GM12878 (cell line): ENCODE measurements around the gene RAB3C. TPM values are rescaled to one million over a fixed set of nuclear protein-coding genes. Genes with fewer than 3 reads are reported as not detected.

Source experiments
- CHD4 ChIP-seq: fragments of 200-600 bp; sonication (generic); IDR thresholded peaks from 2 replicates; pipeline ENCODE4 v1.6.1; 2016; ENCODE audit warnings: mild to moderate bottlenecking
- DPF2 ChIP-seq: fragments of 450-650 bp; IDR thresholded peaks from 2 replicates; pipeline ENCODE4 v1.6.1; 2017; ENCODE audit warnings: mild to moderate bottlenecking
- E2F8 ChIP-seq: fragments of 450-650 bp; IDR thresholded peaks from 2 replicates; pipeline ENCODE4 v1.6.1; 2018; ENCODE audit warnings: mild to moderate bottlenecking, low read depth, moderate library complexity; ENCODE audit not compliant: partially characterized antibody
- EGR1 ChIP-seq, 2 experiments: IDR thresholded peaks; 1 replicate in 1 of 2; 2 replicates in 1 of 2; pipeline ENCODE4 v1.6.1; 2011 to 2012; ENCODE audit warnings: low read depth in 2 of 2, low read length in 2 of 2, borderline replicate concordance in 1 of 2, mild to moderate bottlenecking in 1 of 2, moderate library complexity in 1 of 2
- ELK1 ChIP-seq: IDR thresholded peaks from 2 replicates; pipeline ENCODE4 v1.6.1; 2012; ENCODE audit warnings: low read depth, low read length, improper control_type of control experiment
- FOXK2 ChIP-seq: fragments of 450-650 bp; IDR thresholded peaks from 2 replicates; pipeline ENCODE4 v1.6.1; 2017; ENCODE audit warnings: mild to moderate bottlenecking, moderate library complexity
- MTA2 ChIP-seq: fragments of 450-650 bp; IDR thresholded peaks from 2 replicates; pipeline ENCODE4 v1.6.1; 2016; ENCODE audit warnings: low read depth, mild to moderate bottlenecking, moderate library complexity
- NBN ChIP-seq: fragments of 450-650 bp; IDR thresholded peaks from 2 replicates; pipeline ENCODE4 v1.6.1; 2016
- NFYB ChIP-seq: IDR thresholded peaks from 2 replicates; pipeline ENCODE4 v1.6.1; 2011; ENCODE audit warnings: low read depth, mild to moderate bottlenecking, low read length, improper control_type of control experiment, moderate library complexity; ENCODE audit not compliant: insufficient read depth
- POLR2A ChIP-seq: IDR thresholded peaks from 2 replicates; pipeline ENCODE4 v1.6.1; 2011; ENCODE audit warnings: low read depth, mild to moderate bottlenecking, low read length
- SIX5 ChIP-seq: IDR thresholded peaks from 2 replicates; pipeline ENCODE4 v1.6.1; 2011; ENCODE audit warnings: mild to moderate bottlenecking, low read depth, low read length, moderate library complexity; ENCODE audit not compliant: severe bottlenecking
- TBL1XR1 ChIP-seq: IDR thresholded peaks from 2 replicates; pipeline ENCODE4 v1.6.1; 2012; ENCODE audit warnings: low read depth, low read length, improper control_type of control experiment
- YBX1 ChIP-seq: fragments of 450-650 bp; IDR thresholded peaks from 2 replicates; pipeline ENCODE4 v1.6.1; 2016; ENCODE audit warnings: antibody characterized with exemption
- ZBED1 ChIP-seq: IDR thresholded peaks from 2 replicates; pipeline ENCODE4 v1.6.1; 2016; ENCODE audit warnings: borderline replicate concordance
- ZBTB33 ChIP-seq: fragments of 450-650 bp; IDR thresholded peaks from 2 replicates; pipeline ENCODE4 v1.6.1; 2017; ENCODE audit warnings: mild to moderate bottlenecking
- ZZZ3 ChIP-seq: IDR thresholded peaks from 2 replicates; pipeline ENCODE4 v1.6.1; 2011; ENCODE audit warnings: low read depth; ENCODE audit not compliant: control insufficient read depth, insufficient read length
- polyA plus RNA-seq, 11 experiments: library from polyadenylated mRNA; depleted of rRNA in 4 of 11; unstranded in 6 of 11; stranded (reverse) in 5 of 11; fragments of >200 nt; fragmentation: Nextera tagmentation in 4 of 11; fragmentation: Illumina TruSeq in 1 of 11; extraction: Ambion mirVana in 4 of 11; extraction: Trizol in 1 of 11; gene quantifications; 1 replicate in 1 of 11; 2 replicates in 10 of 11; pipeline versions ENCODE4 v1.2.1 to v1.2.3, GENCODE V29; 2011 to 2016; ENCODE audit warnings: inconsistent platforms in 2 of 11, missing spikeins in 2 of 11, low read depth in 1 of 11
- total RNA-seq, 4 experiments: library from RNA; depleted of rRNA in 3 of 4; stranded (reverse); fragments of >200 nt in 3 of 4; fragmentation: Illumina TruSeq in 1 of 4; extraction: Trizol in 1 of 4; gene quantifications; 2 replicates each; pipeline versions ENCODE4 v1.2.1 to v1.2.3, GENCODE V29; 2013 to 2021
- TF ChIP-seq, protein P1 (sequence below): IDR thresholded peaks from 2 replicates; pipeline ENCODE4 v1.6.1; 2011; ENCODE audit warnings: low read depth, mild to moderate bottlenecking, low read length, moderate library complexity, borderline replicate concordance; ENCODE audit errors: extremely low read depth
- TF ChIP-seq, protein P2 (sequence below): IDR thresholded peaks from 2 replicates; pipeline ENCODE4 v1.6.1; 2012; ENCODE audit warnings: improper control_type of control experiment, low read depth, low read length; ENCODE audit not compliant: insufficient replicate concordance

The RAB3C gene
- total and polyA plus RNA-seq, 10 of the 15 experiments (the other 5 are each of a cell fraction or from before 2014, with no cell fraction given): not detected

DNA sequence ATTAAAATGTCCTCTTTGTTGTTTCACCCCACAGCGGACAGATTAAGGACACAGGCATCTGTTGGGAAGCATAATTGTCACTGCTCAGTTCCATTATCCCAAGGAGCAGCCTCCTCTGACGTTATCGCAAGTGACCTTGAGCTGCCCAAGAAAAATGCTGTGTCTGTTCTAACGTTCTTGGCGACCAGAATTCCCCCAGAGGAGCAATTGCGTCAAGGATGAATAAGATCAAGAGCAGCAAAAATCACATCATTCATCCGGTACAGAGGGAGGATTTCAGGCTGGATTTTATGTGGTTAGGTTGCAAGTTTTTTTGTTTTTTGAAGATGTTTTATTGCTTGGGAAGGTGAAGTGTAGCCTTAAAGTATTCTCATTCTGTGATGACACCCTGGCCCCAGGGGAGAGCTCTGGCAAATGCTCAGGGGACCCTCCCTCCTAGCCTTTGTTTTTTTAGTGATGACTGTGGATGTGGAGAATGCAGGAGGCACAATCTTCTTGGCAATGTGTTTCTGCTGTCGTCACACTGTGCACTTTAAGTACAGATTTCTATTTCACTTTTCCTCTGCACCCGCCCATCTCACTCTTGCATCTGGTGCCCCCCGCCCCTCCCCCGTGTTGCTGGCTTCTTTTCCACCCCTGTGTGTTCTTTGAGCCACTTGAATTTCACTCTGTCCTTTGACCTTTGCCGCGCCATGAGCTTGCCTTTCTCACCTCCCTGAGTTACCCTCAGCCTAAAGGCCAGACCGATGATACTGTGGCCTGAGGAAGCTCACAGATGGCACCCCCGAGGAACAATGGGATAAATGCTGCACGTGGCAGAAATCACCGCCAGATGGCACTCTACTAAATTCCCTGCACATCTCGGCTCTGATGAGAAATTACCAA, 308.5 kb downstream of the RAB3C start (continued):
- TF ChIP-seq ZBTB33 (no peak), NBN (no peak), CHD4 (no peak), SIX5 (no peak), FOXK2 (no peak), NFYB (no peak), POLR2A (no peak), EGR1 (IDR thresholded peaks at IDR 0.05; ENCODE audit: borderline replicate concordance in 1 of 2, low read depth in 2 of 2, low read length in 2 of 2) (no peak), TBL1XR1 (no peak), E2F8 (no peak), DPF2 (peak; percentile 84; the same call in 1 of the 2 replicates), ELK1 (no peak), ZZZ3 (no peak), MTA2 (peak; percentile 73; the same call in 1 of the 2 replicates), YBX1 (0 out of 2 replicates have a peak, but pooled peaks have one; percentile 67), ZBED1 (no peak)
- TF ChIP-seq, protein P1, sequence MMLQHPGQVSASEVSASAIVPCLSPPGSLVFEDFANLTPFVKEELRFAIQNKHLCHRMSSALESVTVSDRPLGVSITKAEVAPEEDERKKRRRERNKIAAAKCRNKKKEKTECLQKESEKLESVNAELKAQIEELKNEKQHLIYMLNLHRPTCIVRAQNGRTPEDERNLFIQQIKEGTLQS: no peak
- TF ChIP-seq, protein P2, sequence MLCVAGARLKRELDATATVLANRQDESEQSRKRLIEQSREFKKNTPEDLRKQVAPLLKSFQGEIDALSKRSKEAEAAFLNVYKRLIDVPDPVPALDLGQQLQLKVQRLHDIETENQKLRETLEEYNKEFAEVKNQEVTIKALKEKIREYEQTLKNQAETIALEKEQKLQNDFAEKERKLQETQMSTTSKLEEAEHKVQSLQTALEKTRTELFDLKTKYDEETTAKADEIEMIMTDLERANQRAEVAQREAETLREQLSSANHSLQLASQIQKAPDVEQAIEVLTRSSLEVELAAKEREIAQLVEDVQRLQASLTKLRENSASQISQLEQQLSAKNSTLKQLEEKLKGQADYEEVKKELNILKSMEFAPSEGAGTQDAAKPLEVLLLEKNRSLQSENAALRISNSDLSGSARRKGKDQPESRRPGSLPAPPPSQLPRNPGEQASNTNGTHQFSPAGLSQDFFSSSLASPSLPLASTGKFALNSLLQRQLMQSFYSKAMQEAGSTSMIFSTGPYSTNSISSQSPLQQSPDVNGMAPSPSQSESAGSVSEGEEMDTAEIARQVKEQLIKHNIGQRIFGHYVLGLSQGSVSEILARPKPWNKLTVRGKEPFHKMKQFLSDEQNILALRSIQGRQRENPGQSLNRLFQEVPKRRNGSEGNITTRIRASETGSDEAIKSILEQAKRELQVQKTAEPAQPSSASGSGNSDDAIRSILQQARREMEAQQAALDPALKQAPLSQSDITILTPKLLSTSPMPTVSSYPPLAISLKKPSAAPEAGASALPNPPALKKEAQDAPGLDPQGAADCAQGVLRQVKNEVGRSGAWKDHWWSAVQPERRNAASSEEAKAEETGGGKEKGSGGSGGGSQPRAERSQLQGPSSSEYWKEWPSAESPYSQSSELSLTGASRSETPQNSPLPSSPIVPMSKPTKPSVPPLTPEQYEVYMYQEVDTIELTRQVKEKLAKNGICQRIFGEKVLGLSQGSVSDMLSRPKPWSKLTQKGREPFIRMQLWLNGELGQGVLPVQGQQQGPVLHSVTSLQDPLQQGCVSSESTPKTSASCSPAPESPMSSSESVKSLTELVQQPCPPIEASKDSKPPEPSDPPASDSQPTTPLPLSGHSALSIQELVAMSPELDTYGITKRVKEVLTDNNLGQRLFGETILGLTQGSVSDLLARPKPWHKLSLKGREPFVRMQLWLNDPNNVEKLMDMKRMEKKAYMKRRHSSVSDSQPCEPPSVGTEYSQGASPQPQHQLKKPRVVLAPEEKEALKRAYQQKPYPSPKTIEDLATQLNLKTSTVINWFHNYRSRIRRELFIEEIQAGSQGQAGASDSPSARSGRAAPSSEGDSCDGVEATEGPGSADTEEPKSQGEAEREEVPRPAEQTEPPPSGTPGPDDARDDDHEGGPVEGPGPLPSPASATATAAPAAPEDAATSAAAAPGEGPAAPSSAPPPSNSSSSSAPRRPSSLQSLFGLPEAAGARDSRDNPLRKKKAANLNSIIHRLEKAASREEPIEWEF: peak; percentile 64
